ENCODE results near the gene ITLN2.
"Not testable (repeated sequence)": the region's sequence is repeated elsewhere in the genome, so short reads cannot be mapped to it uniquely, and the experiment has no call there.

Gene ITLN2

DNA sequence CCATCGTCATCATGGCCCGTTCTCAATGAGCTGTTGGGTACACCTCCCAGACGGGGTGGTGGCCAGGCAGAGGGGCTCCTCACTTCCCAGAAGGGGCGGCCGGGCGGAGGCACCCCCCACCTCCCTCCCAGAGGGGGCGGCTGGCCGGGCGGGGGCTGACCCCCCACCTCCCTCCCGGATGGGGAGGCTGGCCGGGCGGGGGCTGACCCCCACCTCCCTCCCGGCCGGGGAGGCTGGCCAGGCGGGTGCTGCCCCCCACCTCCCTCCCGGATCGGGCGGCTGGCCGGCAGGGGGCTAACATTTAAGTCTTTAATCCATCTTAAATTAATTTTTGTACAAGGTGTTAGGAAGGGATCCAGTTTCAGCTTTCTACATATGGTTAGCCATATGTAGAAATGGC is 17.9 kb downstream of the ITLN2 start:
- not testable (repeated sequence) for H3K36me3 ChIP-seq (ENCODE audit: control insufficient read depth, insufficient read depth, low read length); H3K4me1 ChIP-seq (ENCODE audit: control insufficient read depth, insufficient read depth, low read length); H3K4me3 ChIP-seq (ENCODE audit: low read length); DNase-seq (ENCODE audit: low read depth, low spot score); H3K27ac ChIP-seq (ENCODE audit: low read length); H3K27me3 ChIP-seq (ENCODE audit: control insufficient read depth, insufficient read depth, low read length); H3K9me3 ChIP-seq (ENCODE audit: control insufficient read depth, insufficient read depth, low read length)
- no CpG with 5 or more reads among the region's 19 CpGs for WGBS (ENCODE audit: insufficient coverage, insufficient read length)

- WGBS (ENCODE audit: insufficient coverage, insufficient read length): no CpG with 5 or more reads among the region's 12 CpGs
- Histone ChIP-seq H3K4me3 (ENCODE audit: low read length) (no peak overlapping the region), H3K27ac (ENCODE audit: low read length) (no peak overlapping the region), H3K27me3 (ENCODE audit: control insufficient read depth, insufficient read depth, low read length) (no peaks in the 10 kb centered on the region), H3K4me1 (ENCODE audit: control insufficient read depth, insufficient read depth, low read length) (no peaks in the 10 kb centered on the region), H3K9me3 (ENCODE audit: control insufficient read depth, insufficient read depth, low read length) (no peaks in the 10 kb centered on the region), H3K36me3 (ENCODE audit: control insufficient read depth, insufficient read depth, low read length) (no peaks in the 10 kb centered on the region)
- DNase-seq (ENCODE audit: low read depth, low spot score): no peak
Measured at GRCh38 chr1:160935527-160936258, 18.9 kb downstream of the ITLN2 start.

DNA sequence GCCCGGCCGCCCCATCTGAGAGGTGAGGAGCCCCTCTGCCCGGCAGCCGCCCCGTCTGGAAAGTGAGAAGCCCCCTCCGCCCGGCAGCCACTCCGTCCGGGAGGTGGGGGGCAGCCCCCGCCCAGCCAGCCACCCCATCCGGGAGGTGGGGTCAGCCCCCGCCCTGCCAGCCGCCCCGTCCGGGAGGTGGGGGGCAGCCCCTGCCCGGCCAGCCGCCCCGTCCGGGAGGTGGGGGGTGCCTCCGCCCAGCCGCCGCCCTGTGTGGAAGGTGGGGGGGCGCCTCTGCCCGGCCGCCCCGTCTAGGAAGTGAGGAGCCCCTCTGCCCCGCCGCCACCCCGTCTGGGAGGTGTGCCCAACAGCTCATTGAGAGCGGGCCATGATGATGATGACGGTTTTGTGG is 21.3 kb downstream of the ITLN2 start:
- not testable (repeated sequence) for DNase-seq (ENCODE audit: low read depth, low spot score); H3K27me3 ChIP-seq (ENCODE audit: control insufficient read depth, insufficient read depth, low read length); H3K27ac ChIP-seq (ENCODE audit: low read length); H3K4me3 ChIP-seq (ENCODE audit: low read length); H3K36me3 ChIP-seq (ENCODE audit: control insufficient read depth, insufficient read depth, low read length); H3K4me1 ChIP-seq (ENCODE audit: control insufficient read depth, insufficient read depth, low read length); H3K9me3 ChIP-seq (ENCODE audit: control insufficient read depth, insufficient read depth, low read length)
- WGBS (ENCODE audit: insufficient coverage, insufficient read length): 100% methylated on average over 1 of the region's 31 CpGs

DNA sequence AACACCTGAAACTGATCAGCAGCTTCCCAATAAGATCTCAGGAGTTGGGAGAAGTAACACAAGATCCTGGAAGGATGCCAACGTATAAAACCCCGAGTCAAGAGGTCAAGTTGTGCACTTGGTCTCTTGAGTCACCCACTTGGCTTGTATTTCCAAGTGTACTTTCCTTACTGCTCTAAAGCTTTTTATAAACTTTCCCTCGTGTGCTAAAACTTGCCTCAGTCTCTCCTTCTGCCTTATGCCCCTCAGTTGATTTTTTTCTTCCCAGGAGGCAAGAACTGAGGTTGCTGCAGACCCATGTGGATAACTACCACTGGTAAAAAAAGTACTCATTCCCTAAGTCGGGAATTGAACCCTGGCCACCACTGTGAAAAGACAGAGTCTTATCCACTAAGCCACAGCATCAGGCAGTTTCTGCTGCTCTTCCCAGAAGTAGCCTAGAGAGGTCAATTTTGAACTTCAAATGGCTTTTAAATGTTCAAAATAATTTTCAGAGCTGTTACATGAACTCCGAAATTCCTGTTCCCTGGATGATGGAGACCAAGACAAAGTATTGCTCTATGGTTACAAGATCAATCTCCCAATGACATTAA is 28.9 kb downstream of the ITLN2 start:
- Histone ChIP-seq H3K9me3 (ENCODE audit: control insufficient read depth, insufficient read depth, low read length) (no peaks in the 10 kb centered on the region; the same call in 1 of the 2 replicates), H3K27me3 (ENCODE audit: control insufficient read depth, insufficient read depth, low read length) (no peaks in the 10 kb centered on the region), H3K27ac (ENCODE audit: low read length) (no peak overlapping the region), H3K4me3 (ENCODE audit: low read length) (no peak overlapping the region), H3K36me3 (ENCODE audit: control insufficient read depth, insufficient read depth, low read length) (no peaks in the 10 kb centered on the region), H3K4me1 (ENCODE audit: control insufficient read depth, insufficient read depth, low read length) (no peaks in the 10 kb centered on the region)
- no peak for DNase-seq (ENCODE audit: low read depth, low spot score)
- WGBS (ENCODE audit: insufficient coverage, insufficient read length): no CpG with 5 or more reads among the region's 5 CpGs

- Histone ChIP-seq H3K27me3 (ENCODE audit: control insufficient read depth, insufficient read depth, low read length) (no peaks in the 10 kb centered on the region), H3K4me1 (ENCODE audit: control insufficient read depth, insufficient read depth, low read length) (no peaks in the 10 kb centered on the region), H3K27ac (ENCODE audit: low read length) (no peak overlapping the region), H3K36me3 (ENCODE audit: control insufficient read depth, insufficient read depth, low read length) (no peaks in the 10 kb centered on the region), H3K4me3 (ENCODE audit: low read length) (no peak overlapping the region), H3K9me3 (ENCODE audit: control insufficient read depth, insufficient read depth, low read length) (no peaks in the 10 kb centered on the region; the same call in 1 of the 2 replicates)
- DNase-seq (ENCODE audit: low read depth, low spot score): no peak
- WGBS (ENCODE audit: insufficient coverage, insufficient read length): no CpG with 5 or more reads among the region's 7 CpGs
Measured at GRCh38 chr1:160924791-160925651, 29.6 kb downstream of the ITLN2 start.

DNA sequence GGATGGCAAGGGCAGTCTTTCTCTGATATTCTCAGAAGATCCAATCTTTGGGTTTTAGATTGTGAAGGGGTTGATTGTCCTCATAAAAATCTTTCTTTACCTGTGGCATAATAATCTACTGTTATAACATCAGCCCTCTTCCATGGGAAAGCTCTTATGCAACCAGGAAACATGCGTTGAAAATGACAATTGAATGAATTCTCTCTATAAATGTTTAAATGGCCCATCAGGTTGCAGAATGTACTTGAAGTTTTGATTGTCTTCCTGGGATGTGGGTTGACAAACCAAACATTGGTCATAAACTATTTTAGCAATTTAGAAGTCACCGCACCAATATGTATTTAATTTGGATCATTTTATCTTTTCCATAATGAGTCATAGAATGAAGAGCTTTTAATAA is 37.9 kb downstream of the ITLN2 start:
- no peaks in the 10 kb centered on the region for H3K9me3 ChIP-seq (ENCODE audit: control insufficient read depth, insufficient read depth, low read length)
- H3K27me3 ChIP-seq (ENCODE audit: control insufficient read depth, insufficient read depth, low read length): no peaks in the 10 kb centered on the region
- H3K4me1 ChIP-seq (ENCODE audit: control insufficient read depth, insufficient read depth, low read length): no peaks in the 10 kb centered on the region
- H3K36me3 ChIP-seq (ENCODE audit: control insufficient read depth, insufficient read depth, low read length): no peaks in the 10 kb centered on the region
- no peak overlapping the region for H3K27ac ChIP-seq (ENCODE audit: low read length)
- H3K4me3 ChIP-seq (ENCODE audit: low read length): no peak overlapping the region
- no CpG with 5 or more reads among the region's 2 CpGs for WGBS (ENCODE audit: insufficient coverage, insufficient read length)
- DNase-seq (ENCODE audit: low read depth, low spot score): no peak

DNA sequence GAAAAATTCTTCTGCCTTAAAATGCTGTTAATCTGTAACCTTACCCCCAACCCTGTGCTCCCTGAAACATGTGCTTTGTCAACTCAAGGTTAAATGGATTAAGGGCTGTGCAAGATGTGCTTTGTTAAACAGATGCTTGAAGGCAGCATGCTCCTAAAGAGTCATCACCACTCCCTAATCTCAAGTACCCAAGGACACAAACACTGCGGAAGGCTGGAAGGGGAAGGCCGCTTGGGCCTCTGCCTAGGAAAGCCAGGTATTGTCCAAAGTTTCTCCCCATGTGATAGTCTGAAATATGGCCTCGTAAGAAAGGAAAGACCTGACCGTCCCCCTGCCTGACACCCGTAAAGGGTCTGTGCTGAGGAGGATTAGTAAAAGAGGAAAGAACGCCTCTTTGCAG is 41.4 kb downstream of the ITLN2 start:
- not testable (repeated sequence) for H3K9me3 ChIP-seq (ENCODE audit: control insufficient read depth, insufficient read depth, low read length); DNase-seq (ENCODE audit: low read depth, low spot score); H3K4me3 ChIP-seq (ENCODE audit: low read length); H3K36me3 ChIP-seq (ENCODE audit: control insufficient read depth, insufficient read depth, low read length); H3K27ac ChIP-seq (ENCODE audit: low read length); H3K4me1 ChIP-seq (ENCODE audit: control insufficient read depth, insufficient read depth, low read length); H3K27me3 ChIP-seq (ENCODE audit: control insufficient read depth, insufficient read depth, low read length)
- WGBS (ENCODE audit: insufficient coverage, insufficient read length): no CpG with 5 or more reads among the region's 6 CpGs

DNA sequence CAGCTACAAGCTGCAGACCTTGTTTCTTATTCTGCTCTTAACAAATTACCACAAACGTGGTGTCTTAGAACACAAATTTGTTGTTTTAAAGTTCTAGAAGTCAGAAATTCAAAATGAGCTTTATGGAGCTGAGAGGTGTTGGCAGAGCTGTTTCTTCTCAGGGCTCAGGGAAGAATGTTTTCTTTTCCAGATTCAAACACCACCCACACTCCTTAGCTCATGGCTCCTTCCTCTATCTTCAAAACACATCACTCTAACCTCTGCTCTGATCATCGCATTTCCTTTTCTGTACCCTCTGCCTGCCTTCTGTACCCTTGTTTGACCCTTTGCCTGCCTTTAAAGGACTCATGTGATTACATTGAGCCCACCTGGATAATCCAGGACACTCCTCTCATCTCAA is 42.7 kb downstream of the ITLN2 start:
- Histone ChIP-seq H3K4me1 (ENCODE audit: control insufficient read depth, insufficient read depth, low read length) (no peaks in the 10 kb centered on the region), H3K9me3 (ENCODE audit: control insufficient read depth, insufficient read depth, low read length) (no peaks in the 10 kb centered on the region), H3K4me3 (ENCODE audit: low read length) (no peak overlapping the region), H3K27ac (ENCODE audit: low read length) (no peak overlapping the region), H3K36me3 (ENCODE audit: control insufficient read depth, insufficient read depth, low read length) (no peaks in the 10 kb centered on the region), H3K27me3 (ENCODE audit: control insufficient read depth, insufficient read depth, low read length) (no peaks in the 10 kb centered on the region)
- DNase-seq (ENCODE audit: low read depth, low spot score): no peak
- whole genome bisulfite sequencing (ENCODE audit: insufficient coverage, insufficient read length): no CpG with 5 or more reads among the region's 2 CpGs

GRCh38 chr1:160911441-160911840 is 43.2 kb downstream of the ITLN2 start:
- H3K27ac ChIP-seq (ENCODE audit: low read length): no peak overlapping the region
- no CpG with 5 or more reads among the region's 7 CpGs for WGBS (ENCODE audit: insufficient coverage, insufficient read length)
- no peaks in the 10 kb centered on the region for H3K27me3 ChIP-seq (ENCODE audit: control insufficient read depth, insufficient read depth, low read length)
- no peaks in the 10 kb centered on the region for H3K4me1 ChIP-seq (ENCODE audit: control insufficient read depth, insufficient read depth, low read length)
- H3K36me3 ChIP-seq (ENCODE audit: control insufficient read depth, insufficient read depth, low read length): no peaks in the 10 kb centered on the region
- H3K9me3 ChIP-seq (ENCODE audit: control insufficient read depth, insufficient read depth, low read length): no peaks in the 10 kb centered on the region
- DNase-seq (ENCODE audit: low read depth, low spot score): no peak
- H3K4me3 ChIP-seq (ENCODE audit: low read length): no peak overlapping the region

GRCh38 chr1:160910170-160910750 is 44.3 kb downstream of the ITLN2 start:
- H3K36me3 ChIP-seq (ENCODE audit: control insufficient read depth, insufficient read depth, low read length): no peaks in the 10 kb centered on the region
- no peaks in the 10 kb centered on the region for H3K4me1 ChIP-seq (ENCODE audit: control insufficient read depth, insufficient read depth, low read length)
- no CpG with 5 or more reads among the region's 6 CpGs for WGBS (ENCODE audit: insufficient coverage, insufficient read length)

More at GRCh38 chr1:160910170-160910750, 44.3 kb downstream of the ITLN2 start:
- H3K27me3 ChIP-seq (ENCODE audit: control insufficient read depth, insufficient read depth, low read length): no peaks in the 10 kb centered on the region
- no peak overlapping the region for H3K27ac ChIP-seq (ENCODE audit: low read length)
- no peak for DNase-seq (ENCODE audit: low read depth, low spot score)
- H3K9me3 ChIP-seq (ENCODE audit: control insufficient read depth, insufficient read depth, low read length): no peaks in the 10 kb centered on the region
- no peak overlapping the region for H3K4me3 ChIP-seq (ENCODE audit: low read length)

Measured in iPS DF 6.9 (cell line).